ENCODE measurements around the gene ABCB1.

DNA sequence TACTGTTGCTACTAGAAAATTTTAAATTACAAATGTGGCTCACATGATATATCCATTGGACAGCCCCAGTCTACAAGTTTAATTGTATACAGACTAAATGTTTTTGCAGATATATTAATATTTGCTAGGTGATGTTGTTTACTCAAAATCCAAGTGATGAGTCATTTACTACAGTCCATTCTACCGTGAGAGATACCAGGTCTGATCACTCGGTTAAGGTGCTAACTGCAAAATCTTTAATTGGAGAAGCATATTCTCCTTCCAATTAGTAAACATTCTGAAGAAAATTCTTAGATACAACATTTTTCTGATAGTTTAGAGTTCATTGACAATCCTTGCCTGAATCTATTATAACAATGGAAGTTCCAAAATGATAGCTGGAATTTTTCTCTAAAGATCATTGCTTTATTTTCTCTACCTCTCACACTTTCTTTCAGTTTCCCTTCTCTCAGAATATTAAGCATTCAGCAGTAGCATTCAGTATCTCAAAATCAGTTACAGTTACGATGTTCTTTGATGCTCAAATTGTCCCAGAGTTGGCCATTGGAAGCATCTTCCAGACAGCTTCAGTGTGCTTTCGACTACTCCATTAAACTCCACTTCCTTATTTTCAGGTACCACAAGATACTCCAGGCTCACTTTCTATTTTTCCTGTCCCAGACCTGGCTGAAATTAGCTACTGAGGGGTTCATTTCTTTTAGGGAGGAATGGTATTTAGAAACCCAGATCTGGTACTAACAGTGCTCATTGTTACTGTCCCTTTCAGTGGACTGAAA lies 2.3 kb downstream of the ABCB1 start:
- TF ChIP-seq, protein P1, sequence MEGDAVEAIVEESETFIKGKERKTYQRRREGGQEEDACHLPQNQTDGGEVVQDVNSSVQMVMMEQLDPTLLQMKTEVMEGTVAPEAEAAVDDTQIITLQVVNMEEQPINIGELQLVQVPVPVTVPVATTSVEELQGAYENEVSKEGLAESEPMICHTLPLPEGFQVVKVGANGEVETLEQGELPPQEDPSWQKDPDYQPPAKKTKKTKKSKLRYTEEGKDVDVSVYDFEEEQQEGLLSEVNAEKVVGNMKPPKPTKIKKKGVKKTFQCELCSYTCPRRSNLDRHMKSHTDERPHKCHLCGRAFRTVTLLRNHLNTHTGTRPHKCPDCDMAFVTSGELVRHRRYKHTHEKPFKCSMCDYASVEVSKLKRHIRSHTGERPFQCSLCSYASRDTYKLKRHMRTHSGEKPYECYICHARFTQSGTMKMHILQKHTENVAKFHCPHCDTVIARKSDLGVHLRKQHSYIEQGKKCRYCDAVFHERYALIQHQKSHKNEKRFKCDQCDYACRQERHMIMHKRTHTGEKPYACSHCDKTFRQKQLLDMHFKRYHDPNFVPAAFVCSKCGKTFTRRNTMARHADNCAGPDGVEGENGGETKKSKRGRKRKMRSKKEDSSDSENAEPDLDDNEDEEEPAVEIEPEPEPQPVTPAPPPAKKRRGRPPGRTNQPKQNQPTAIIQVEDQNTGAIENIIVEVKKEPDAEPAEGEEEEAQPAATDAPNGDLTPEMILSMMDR (IDR thresholded peaks at IDR 0.05), result no peak
- no peak for TF ChIP-seq POLR2A (IDR thresholded peaks at IDR 0.05)

Measured in transverse colon (tissue), 3 donors.